ENCODE measurements around the gene PYGL.
"Not testable (repeated sequence)": the region's sequence is repeated elsewhere in the genome, so short reads cannot be mapped to it uniquely, and the experiment has no call there.

PYGL gene

DNA sequence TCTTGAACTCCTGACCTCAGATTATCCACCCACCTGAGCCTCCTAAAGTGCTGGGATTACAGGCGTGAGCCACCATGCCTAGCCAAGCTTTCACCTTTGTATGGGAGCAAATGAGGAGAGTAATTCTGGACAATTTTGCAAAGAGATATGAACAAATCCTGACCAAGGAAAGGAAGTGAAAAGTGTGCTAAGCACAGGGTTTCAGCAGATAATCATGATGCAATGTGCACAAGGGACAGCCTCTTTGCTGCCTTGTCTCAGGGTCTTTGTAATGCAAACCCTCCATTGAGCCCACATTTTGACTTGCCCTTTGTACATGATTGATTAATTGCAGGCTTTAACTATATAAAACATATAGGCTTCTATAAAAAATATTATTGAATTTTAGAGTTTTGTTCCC is 9.2 kb upstream of the PYGL start:
- H3K36me3 ChIP-seq (ENCODE audit: insufficient read depth, insufficient read length, low read length): no peaks in the 10 kb centered on the region
- no peaks in the 10 kb centered on the region for H3K4me1 ChIP-seq (ENCODE audit: insufficient read depth, insufficient read length)
- H3K4me3 ChIP-seq (ENCODE audit: insufficient read length, low read depth): no peak overlapping the region
- no peaks in the 10 kb centered on the region for H3K27me3 ChIP-seq (ENCODE audit: insufficient read depth, insufficient read length)
- no peak overlapping the region for H3K9ac ChIP-seq (ENCODE audit: insufficient read length, low read depth)
- TF ChIP-seq ZNF274 (IDR thresholded peaks at IDR 0.05; ENCODE audit: low read depth, low read length) (no peak), SUZ12 (IDR thresholded peaks at IDR 0.05; ENCODE audit: extremely low read depth, insufficient read depth, insufficient read length) (no peak), YY1 (IDR thresholded peaks at IDR 0.05; ENCODE audit: insufficient read depth, insufficient read length) (no peak)
- DNase-seq (ENCODE audit: low read depth, low spot score): no peak
- no peaks in the 10 kb centered on the region for H3K9me3 ChIP-seq (ENCODE audit: insufficient read depth, low read length)

DNA sequence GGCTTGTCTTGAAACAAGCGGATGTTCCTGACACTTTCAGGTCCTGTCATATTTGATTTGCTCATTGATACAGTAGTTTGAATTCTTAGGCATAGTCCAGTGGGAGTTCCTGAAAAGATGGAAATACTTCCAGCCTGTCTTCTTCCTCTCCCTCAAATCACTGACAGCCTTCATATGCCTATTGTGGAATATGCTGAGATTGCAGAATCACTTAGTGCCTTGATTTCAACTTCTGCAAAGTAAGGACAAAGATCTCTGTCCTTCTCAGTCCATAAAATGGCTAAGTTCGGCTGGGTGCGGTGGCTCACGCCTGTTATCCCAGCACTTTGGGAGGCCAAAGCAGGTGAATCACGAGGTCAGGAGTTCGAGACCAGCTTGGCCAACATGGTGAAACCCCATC is 6.7 kb upstream of the PYGL start:
- TF ChIP-seq SUZ12 (IDR thresholded peaks at IDR 0.05; ENCODE audit: extremely low read depth, insufficient read depth, insufficient read length) (no peak), YY1 (IDR thresholded peaks at IDR 0.05; ENCODE audit: insufficient read depth, insufficient read length) (no peak), ZNF274 (IDR thresholded peaks at IDR 0.05; ENCODE audit: low read depth, low read length) (no peak)
- no peaks in the 10 kb centered on the region for H3K27me3 ChIP-seq (ENCODE audit: insufficient read depth, insufficient read length)
- H3K4me1 ChIP-seq (ENCODE audit: insufficient read depth, insufficient read length): no peaks in the 10 kb centered on the region
- no peaks in the 10 kb centered on the region for H3K9me3 ChIP-seq (ENCODE audit: insufficient read depth, low read length)
- no peak for DNase-seq (ENCODE audit: low read depth, low spot score)
- H3K4me3 ChIP-seq (ENCODE audit: insufficient read length, low read depth): no peak overlapping the region
- H3K9ac ChIP-seq (ENCODE audit: insufficient read length, low read depth): no peak overlapping the region
- no peaks in the 10 kb centered on the region for H3K36me3 ChIP-seq (ENCODE audit: insufficient read depth, insufficient read length, low read length)

DNA sequence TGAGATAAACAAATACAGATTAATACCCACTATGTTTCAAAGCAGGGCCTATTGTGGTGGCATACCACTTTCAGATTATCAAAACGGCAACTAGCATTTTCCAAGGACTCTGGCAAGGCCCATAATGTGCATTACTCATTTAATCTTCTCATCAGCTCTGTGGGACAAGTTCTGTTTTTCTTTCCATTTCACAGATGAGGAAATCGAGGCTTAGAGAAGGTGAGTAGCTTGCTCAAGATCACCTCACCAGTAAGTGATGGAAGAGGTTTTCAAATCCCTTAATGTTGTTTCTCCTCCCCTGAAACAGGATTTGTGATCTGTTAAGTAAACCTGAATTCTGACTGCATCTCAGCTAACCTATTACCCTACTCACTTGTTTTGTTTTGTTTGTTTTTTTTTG is 3.9 kb upstream of the PYGL start:
- Histone ChIP-seq H3K36me3 (ENCODE audit: insufficient read depth, insufficient read length, low read length) (no peaks in the 10 kb centered on the region), H3K4me1 (ENCODE audit: insufficient read depth, insufficient read length) (no peaks in the 10 kb centered on the region), H3K9me3 (ENCODE audit: insufficient read depth, low read length) (no peaks in the 10 kb centered on the region), H3K27me3 (ENCODE audit: insufficient read depth, insufficient read length) (no peaks in the 10 kb centered on the region), H3K4me3 (ENCODE audit: insufficient read length, low read depth) (no peak overlapping the region), H3K9ac (ENCODE audit: insufficient read length, low read depth) (no peak overlapping the region)
- DNase-seq (ENCODE audit: low read depth, low spot score): no peak
- no peak for TF ChIP-seq YY1 (IDR thresholded peaks at IDR 0.05; ENCODE audit: insufficient read depth, insufficient read length)
- no peak for TF ChIP-seq SUZ12 (IDR thresholded peaks at IDR 0.05; ENCODE audit: extremely low read depth, insufficient read depth, insufficient read length)
- TF ChIP-seq ZNF274 (IDR thresholded peaks at IDR 0.05; ENCODE audit: low read depth, low read length): no peak

DNA sequence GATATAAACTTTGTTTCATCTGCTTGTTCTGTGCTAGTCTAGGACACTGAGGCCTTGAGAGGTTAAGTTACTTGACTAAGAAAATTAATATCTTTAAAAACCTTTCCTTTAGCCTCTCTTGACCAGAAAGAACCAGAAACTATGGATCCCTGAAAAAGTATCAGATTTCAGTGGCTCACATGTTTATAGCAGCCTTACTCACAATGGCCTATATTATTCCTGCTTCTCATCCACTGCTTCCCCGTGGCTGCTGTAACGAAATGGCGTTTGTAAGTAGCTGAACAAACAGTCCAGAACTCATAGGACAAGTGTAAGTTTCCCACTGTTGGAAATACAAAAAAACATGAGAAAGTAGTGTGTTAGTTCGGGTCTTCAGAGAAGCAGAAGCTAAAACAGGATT is 3.2 kb upstream of the PYGL start:
- no peak for DNase-seq (ENCODE audit: low read depth, low spot score)
- Histone ChIP-seq H3K9me3 (ENCODE audit: insufficient read depth, low read length) (no peaks in the 10 kb centered on the region), H3K9ac (ENCODE audit: insufficient read length, low read depth) (no peak overlapping the region), H3K27me3 (ENCODE audit: insufficient read depth, insufficient read length) (no peaks in the 10 kb centered on the region), H3K4me1 (ENCODE audit: insufficient read depth, insufficient read length) (no peaks in the 10 kb centered on the region), H3K4me3 (ENCODE audit: insufficient read length, low read depth) (no peak overlapping the region), H3K36me3 (ENCODE audit: insufficient read depth, insufficient read length, low read length) (no peaks in the 10 kb centered on the region)
- no peak for TF ChIP-seq ZNF274 (IDR thresholded peaks at IDR 0.05; ENCODE audit: low read depth, low read length)
- no peak for TF ChIP-seq YY1 (IDR thresholded peaks at IDR 0.05; ENCODE audit: insufficient read depth, insufficient read length)
- no peak for TF ChIP-seq SUZ12 (IDR thresholded peaks at IDR 0.05; ENCODE audit: extremely low read depth, insufficient read depth, insufficient read length)

DNA sequence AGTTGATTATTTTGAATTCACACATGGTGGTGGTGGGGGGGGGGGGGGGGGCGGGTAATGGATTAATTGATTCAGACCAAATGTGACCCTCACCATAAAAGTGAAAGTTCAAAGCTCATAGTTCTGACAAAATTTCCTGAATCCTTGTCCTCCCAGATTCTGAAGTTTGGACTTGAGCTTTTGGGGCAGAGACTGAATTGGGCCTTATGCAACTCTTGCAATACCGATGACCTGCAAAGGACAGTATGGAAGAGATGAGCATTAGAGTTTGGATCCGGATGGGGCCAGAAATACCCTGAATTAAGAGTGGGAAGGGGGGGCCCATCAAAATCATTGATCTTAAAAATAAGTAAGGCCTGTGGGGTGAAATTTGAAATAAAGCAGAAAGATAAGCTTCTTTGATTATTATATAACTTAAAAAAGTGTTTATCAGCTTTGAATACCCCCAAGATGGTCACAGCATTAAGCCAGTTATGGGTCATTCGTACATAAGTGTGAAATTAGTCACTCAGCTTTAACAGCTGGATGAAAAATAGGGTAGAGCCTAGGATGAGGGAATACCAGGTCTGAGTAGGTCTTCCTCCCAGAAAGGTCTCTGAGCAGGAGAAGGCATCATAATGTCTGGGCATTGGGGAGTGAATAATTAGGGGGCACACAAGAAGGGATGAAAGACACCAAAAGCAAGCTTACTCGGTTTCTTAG is 2.1 kb upstream of the PYGL start:
- H3K27me3 ChIP-seq (ENCODE audit: insufficient read depth, insufficient read length): no peaks in the 10 kb centered on the region
- no peaks in the 10 kb centered on the region for H3K4me1 ChIP-seq (ENCODE audit: insufficient read depth, insufficient read length)
- H3K9me3 ChIP-seq (ENCODE audit: insufficient read depth, low read length): no peaks in the 10 kb centered on the region
- no peak for TF ChIP-seq YY1 (IDR thresholded peaks at IDR 0.05; ENCODE audit: insufficient read depth, insufficient read length)
- no peak for TF ChIP-seq SUZ12 (IDR thresholded peaks at IDR 0.05; ENCODE audit: extremely low read depth, insufficient read depth, insufficient read length)
- TF ChIP-seq ZNF274 (IDR thresholded peaks at IDR 0.05; ENCODE audit: low read depth, low read length): no peak
- no peak overlapping the region for H3K9ac ChIP-seq (ENCODE audit: insufficient read length, low read depth)
- no peak overlapping the region for H3K4me3 ChIP-seq (ENCODE audit: insufficient read length, low read depth)
- H3K36me3 ChIP-seq (ENCODE audit: insufficient read depth, insufficient read length, low read length): peaks cover 6% of the 10 kb centered on the region
- no peak for DNase-seq (ENCODE audit: low read depth, low spot score)

DNA sequence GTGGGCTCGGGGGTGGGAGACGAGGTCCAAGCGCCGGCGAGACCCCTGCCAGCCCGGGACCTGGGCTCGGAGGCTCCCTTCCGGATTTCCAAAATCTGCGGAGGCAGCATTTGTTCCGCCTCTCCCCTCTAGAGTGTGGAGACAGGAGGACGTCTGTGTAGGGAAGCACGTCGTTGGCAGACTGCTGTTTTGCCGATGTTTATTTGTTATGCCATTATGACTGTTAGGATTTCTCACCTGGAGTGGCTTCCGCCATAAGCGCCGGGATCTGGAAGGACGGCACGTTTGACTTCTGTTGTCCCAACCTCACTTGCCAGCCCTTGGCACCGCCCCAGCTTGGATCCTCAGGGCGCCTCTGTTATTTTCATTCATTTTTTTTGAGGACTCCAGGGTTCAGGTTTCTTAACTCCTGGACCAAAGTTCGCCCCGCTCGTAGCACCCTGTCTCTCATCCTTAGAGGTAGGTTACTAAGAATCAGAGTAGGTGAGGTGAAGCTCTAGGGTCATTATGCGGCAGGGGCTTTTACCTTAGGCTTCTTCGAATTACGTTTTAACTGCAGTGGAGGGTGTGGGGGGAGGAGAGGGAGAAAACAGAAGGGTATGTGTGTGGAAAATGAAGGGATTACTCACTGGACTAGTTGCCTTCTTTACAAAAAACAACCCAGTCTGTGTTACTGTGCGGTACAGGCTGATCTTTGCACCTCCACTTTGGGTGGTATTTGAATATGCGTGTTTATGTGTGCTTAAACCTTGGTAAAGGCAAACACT is 547 bp upstream of the PYGL start:
- no peak for DNase-seq (ENCODE audit: low read depth, low spot score)
- H3K4me1 ChIP-seq (ENCODE audit: insufficient read depth, insufficient read length): no peaks in the 10 kb centered on the region
- H3K4me3 ChIP-seq (ENCODE audit: insufficient read length, low read depth): peak overlapping the region; percentile 78
- H3K27me3 ChIP-seq (ENCODE audit: insufficient read depth, insufficient read length): no peaks in the 10 kb centered on the region
- peak overlapping the region; percentile 76 for H3K9ac ChIP-seq (ENCODE audit: insufficient read length, low read depth)
- peaks cover 15% of the 10 kb centered on the region for H3K36me3 ChIP-seq (ENCODE audit: insufficient read depth, insufficient read length, low read length)
- H3K9me3 ChIP-seq (ENCODE audit: insufficient read depth, low read length): no peaks in the 10 kb centered on the region
- TF ChIP-seq YY1 (IDR thresholded peaks at IDR 0.05; ENCODE audit: insufficient read depth, insufficient read length) (no peak), SUZ12 (IDR thresholded peaks at IDR 0.05; ENCODE audit: extremely low read depth, insufficient read depth, insufficient read length) (no peak), ZNF274 (IDR thresholded peaks at IDR 0.05; ENCODE audit: low read depth, low read length) (no peak)

DNA sequence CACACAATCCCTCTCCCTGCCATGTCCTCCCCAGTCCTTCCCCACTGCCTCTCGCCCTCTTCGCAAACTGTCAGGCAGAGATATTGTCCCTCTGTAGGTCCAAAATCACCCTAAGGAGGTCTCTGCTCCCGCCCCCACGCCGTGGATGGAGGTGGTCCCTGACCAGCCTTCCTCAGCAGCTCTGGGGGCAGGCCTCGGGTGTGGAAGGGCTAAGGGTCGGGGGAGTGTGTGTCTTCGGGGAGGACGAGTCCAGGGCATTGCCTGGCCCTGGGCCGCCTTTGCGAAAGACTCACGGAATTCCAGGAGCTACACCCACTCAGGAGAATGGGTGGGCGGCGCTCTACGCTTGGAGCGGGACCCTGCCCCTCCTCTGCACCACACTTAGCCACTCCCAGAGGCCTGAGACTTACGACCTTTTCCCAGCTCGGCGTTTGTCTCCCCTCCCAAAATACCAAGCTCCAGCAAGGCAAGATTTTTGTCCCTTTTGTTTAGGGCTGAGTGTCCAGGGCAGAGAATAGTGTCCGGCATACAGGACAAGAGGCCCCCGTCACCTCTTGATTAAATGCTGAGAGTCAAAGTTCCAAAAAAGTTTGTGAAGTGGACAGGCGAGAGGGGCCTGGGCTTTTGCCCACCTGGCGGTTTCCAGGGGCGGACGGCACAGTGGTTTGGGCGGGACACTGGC is 881 bp downstream of the PYGL start:
- DNase-seq (ENCODE audit: low read depth, low spot score): no peak
- H3K36me3 ChIP-seq (ENCODE audit: insufficient read depth, insufficient read length, low read length): peaks cover 15% of the 10 kb centered on the region
- peak overlapping the region; percentile 78 for H3K4me3 ChIP-seq (ENCODE audit: insufficient read length, low read depth)
- no peak for TF ChIP-seq ZNF274 (IDR thresholded peaks at IDR 0.05; ENCODE audit: low read depth, low read length)
- no peak for TF ChIP-seq SUZ12 (IDR thresholded peaks at IDR 0.05; ENCODE audit: extremely low read depth, insufficient read depth, insufficient read length)
- no peak for TF ChIP-seq YY1 (IDR thresholded peaks at IDR 0.05; ENCODE audit: insufficient read depth, insufficient read length)
- H3K9ac ChIP-seq (ENCODE audit: insufficient read length, low read depth): peak overlapping the region; percentile 76
- H3K9me3 ChIP-seq (ENCODE audit: insufficient read depth, low read length): no peaks in the 10 kb centered on the region
- H3K27me3 ChIP-seq (ENCODE audit: insufficient read depth, insufficient read length): no peaks in the 10 kb centered on the region
- H3K4me1 ChIP-seq (ENCODE audit: insufficient read depth, insufficient read length): no peaks in the 10 kb centered on the region

DNA sequence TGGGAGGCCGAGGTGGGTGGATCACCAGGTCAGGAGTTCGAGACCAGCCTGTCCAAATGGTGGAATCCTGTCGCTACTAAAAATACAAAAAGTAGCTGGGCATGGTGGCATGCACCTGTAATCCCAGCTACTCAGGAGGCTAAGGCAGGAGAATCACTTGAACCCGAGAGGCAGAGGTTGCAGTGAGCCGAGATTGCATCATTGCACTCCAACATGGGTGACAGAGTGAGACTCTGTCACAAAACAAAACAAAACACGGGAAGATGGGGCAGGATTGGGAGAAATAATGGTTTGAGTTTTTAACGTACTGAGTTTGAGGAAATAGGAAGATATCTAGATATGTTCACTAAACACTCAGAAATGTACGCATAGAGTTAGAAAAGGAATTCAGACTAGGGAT is 2.6 kb downstream of the PYGL start:
- not testable (repeated sequence) for H3K4me3 ChIP-seq (ENCODE audit: insufficient read length, low read depth); H3K9me3 ChIP-seq (ENCODE audit: insufficient read depth, low read length); H3K4me1 ChIP-seq (ENCODE audit: insufficient read depth, insufficient read length); DNase-seq (ENCODE audit: low read depth, low spot score); H3K27me3 ChIP-seq (ENCODE audit: insufficient read depth, insufficient read length); H3K9ac ChIP-seq (ENCODE audit: insufficient read length, low read depth)
- H3K36me3 ChIP-seq (ENCODE audit: insufficient read depth, insufficient read length, low read length): peaks cover 15% of the 10 kb centered on the region

Data from NT2/D1 (cell line).